HL-60/S4 (cell line): ENCODE data around the gene MIER3.

Experiments used
- in situ Hi-C: fragments of 300-500 bp; cut with MboI; formaldehyde crosslinking; loops from 2 replicates; pipeline ENCODE4 v1.14.3; 2022; ENCODE audit warnings: low sequenced_read_pairs

Gene MIER3

DNA sequence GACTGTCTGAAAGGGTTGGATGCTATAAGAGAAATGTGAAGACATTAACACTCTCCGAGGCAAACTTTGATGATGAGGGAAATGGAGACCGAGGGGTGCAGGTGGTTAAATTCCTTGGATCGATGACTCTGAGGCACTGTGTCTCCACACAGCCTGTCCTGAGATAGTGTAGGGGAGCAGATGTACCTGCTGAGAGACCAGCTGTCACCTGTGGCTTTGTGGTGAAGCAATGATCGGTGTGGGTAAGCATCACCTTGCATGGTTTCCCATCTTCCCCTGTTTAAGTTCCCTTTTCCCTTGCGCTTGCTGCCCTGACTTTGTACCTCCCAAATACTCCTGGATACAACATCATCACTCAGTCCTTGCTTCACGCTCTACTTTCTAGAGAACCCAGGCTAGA lies 9.8 kb upstream of the MIER3 start:
- in situ Hi-C loops, result no loop called here

DNA sequence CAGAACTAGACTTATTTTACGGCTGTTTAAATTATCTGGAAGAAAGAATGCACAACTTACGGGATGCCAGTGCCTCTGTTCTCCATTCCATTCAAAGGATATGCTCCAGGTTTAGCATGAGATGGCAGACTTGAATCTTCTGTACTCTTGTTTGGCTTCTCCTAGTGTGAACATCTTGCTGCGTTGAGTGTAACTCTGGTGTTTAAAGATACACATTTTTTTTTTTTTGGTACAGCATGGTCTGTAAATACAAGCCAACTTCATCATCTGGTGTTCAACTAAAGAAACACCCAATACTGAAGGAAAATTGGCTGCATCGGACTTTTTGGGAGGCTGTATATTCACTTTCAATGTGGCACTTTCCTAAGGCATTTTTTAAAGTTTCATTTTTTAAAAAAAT lies 7.4 kb upstream of the MIER3 start:
- in situ Hi-C loops, result no loop called here

DNA sequence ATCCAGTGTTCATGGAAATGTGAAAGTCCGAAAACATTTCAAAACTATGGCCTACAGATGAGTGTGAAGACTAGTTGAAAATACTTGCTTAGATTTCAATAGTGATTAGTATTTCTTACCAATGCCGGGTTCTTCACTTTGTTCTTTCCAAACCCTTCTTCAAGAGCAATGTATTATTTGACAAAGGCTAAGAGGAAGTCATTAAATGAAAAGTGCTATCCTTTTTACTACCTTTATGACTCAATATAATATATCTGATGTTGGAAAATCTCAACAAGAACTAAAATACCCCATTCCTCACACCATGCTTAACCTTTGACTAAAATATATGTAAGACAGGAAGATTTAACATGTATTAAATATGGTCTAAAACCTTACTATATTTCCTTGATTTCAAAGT lies 6.7 kb upstream of the MIER3 start:
- in situ Hi-C loops, result no loop called here

DNA sequence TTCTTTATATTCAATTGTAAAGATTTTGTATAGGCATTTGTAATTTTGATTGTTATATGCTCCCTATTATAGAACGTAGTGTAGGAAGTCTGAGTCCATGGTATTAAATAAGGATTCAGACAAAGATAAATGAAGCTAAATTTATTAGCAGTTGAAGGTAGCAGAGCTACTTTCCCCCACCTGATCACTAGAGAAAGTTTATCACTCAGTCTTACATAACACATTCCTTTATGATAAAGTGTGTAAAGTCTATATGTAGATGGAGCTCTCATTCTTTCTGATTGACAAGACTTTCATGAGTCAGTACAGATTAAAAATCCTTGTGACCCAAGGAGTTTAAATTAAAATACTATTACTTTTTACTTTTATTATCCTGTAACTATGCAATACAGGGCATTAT lies 2.3 kb upstream of the MIER3 start:
- in situ Hi-C loops, result no loop called here

DNA sequence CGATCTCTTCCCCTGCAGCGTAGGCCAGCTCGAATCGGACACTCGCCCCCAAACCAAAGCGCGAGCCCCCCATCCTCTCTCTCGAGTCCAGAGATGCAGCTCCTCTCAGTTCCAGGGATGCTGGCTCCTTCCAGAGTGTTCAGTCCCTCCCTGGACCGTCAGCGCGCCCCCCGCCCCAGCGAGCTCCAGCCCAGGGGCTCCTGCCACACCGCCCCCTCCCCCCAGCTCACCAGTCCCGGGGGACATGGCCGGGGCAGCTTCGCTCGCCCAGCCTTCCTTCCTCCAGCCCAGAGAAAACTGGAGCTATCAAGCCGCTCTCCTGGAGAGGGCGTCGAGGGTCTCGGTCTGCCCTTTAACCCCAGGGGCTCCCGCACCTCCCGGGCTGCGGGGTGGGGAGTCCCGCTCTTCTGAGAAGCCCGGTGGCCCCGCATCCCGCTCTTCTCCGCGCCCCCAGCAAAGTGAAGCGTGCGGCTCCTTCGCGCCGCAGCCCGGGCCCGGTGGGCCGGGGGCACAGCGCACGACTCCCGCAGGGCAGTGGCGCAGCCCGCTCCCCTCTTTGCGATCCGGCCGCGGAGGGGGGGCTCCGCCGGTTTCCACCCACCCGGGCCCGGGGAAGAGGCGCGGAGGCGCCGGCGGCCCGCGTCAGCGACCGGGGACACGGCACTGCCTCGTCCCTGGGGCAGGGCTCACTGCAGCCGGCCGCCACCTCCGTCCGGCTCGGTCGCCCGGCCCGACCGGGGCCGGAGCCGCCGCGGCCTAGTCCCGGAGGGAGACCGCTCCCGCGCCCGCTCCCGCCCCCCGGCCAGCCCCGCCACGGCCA lies 587 bp downstream of the MIER3 start:
- in situ Hi-C loops, result no loop called here

DNA sequence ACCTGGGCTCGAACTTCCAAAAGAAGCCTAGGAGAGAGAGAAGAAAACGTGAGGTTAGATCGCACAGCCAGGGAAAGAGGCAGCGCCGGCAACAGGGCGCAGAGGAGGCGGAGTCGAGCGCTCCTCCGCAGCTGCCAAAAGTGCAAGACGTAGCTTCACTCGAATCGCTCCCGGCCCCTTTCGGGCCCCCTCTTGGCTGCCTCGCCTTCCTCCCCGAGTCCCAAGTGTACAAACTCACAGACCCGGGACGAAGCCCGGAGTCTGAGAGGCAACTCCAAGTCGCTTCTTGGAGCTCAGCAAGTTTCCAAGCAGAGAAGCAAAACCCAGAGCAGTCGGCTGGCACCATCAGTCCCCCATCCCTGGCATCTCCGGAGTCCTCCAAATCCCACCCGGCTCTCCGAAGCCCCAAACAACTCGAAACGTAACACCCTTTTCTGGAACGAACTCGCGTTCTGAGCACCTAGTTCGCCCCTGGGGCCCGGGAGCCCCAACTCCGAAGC lies 1.2 kb downstream of the MIER3 start:
- in situ Hi-C loops, result no loop called here

DNA sequence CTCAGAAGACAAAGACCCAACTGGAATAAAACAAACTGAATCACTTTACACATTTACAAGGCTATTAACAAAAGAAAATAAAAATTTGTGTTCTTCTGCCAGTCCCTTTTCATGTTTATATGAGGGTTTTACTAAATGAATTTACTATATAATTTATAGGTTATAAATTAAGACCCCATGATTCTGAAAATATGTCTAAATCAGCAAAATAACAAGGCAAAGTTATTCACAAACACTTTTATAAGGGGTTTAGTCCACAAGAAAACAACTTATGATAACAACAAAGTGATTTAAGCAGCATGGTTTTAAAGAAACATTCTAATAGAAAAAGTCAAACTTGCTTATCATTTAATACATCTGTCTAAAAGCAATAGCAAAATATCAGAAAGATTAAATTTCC lies 4.9 kb downstream of the MIER3 start:
- in situ Hi-C loops, result no loop called here

DNA sequence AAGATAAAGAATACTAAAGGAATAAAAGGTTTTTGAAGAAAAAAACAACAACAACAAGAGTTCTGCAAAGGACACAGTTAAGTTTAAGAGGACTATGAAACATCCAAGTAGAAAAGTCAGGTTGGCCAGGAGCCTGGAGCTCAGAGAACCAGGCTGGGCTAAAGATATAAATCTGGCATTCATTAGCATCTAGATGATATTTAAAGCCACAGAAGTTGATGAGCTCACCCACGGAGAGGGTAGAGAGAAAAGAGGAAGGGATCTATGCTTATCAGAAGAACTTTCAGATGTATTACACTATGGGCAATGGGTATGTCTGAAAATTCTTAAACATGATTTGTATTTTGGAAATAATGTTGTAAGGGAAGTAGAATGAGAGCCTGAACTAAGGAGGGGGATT lies 9.9 kb downstream of the MIER3 start:
- in situ Hi-C loops, result no loop called here

DNA sequence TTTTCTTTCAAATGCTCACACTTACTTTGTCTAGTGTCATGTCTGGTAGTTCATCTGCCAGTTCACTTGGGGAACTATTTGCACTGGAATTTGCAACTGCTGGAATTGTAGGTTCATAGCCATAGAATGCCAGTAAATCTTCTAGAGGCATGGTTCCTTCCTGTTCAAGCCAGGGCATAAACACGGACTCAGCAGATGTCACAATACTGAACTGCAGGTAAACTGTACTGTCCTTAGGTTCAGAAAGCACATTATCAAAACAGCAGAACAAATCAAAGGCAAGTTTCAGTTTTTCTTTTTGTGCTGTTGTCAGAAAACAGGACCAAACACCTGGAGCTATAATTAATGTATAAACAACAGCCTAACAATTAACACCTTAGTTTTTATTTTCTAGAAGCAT lies 13.1 kb downstream of the MIER3 start:
- in situ Hi-C loops, result no loop called here

DNA sequence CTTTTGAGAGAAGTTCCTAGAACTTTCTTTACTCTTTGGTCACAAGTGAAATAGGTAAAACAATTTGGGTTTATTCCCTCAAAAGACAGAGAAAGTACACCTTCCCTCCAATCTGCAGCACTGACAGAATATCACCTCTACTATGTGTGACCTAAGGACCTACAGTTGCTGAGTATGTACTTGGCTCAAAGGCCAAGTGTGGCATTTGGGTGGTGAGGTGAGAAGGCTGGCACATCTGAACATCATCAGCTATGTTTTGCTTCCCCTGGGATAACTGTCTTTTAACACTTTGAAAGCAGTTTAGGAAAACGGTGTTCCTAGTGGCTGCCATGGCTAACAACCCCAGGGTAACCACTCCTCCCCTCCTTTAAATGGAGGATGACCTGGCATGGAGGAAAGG lies 17.6 kb downstream of the MIER3 start:
- in situ Hi-C loops, result no loop called here

DNA sequence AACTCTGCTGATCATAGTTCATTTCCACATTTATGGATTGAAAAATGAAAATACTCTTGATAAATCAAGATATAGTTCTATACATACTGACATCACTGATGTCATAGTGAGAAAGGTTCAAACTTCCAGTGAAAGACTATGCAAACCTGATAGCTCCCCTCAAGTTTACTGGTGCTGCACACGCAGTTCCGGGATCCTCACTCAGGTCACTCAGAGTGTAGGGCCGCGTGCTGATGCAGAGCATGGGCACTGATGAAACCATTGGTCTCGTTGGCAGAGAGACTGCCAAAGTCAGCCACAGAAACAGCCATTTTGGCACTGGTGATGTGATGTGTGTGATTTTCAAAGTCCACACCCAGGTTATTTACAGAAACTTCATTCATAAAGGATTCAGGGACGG lies 29.0 kb downstream of the MIER3 start:
- in situ Hi-C loops, result no loop called here

DNA sequence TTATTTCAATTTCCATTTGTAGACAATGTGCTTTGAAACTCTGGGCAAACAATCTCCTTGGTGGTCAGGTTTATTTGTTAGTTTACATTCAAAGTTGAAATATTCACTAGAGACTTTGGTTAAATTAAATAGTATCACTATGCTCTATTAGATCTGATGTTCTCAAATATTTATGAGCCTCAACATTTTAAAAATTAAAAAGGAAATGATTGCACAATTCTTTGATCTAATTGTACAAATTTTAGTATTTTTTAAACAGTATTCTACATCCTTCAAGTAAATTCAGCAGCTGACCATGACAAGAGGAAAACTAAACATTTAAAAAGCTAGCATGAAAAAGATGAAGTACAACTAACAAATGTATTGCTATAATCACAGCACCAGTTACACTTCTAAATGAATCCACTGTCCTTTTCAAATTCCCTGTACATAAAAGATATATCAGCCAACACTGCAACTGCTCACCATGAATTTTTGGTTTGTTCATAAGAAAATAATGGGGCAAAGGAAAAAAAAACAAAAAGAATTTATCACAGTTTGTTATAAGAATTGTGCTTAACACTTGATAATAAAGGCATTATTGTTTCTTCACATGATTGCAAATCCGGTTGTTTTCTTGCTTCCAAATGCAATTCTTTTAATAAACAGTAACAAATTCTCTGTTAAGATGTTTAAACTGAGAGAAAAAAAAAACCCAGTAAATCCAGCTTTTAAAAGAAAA lies 31.8 kb downstream of the MIER3 start:
- in situ Hi-C loops, result no loop called here

DNA sequence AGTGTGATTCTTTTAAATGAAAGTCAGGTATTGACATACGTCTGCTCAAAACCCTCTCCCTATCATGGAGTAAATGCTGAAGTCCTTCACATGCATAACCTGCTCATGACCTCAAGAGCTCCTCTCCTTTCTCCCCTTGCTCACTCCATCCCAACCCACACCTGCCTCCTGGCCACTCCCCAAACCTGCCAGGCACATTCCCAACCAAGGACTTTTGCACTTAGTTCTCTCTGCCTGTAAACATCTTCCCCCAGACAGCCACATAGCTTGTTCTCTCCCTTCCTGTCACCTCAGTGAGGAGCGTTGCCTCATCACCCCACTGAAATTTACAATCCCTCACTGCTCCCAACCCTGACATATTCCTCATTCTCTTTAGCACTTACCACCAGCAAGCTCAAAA lies 33.9 kb downstream of the MIER3 start:
- in situ Hi-C loops, result no loop called here

DNA sequence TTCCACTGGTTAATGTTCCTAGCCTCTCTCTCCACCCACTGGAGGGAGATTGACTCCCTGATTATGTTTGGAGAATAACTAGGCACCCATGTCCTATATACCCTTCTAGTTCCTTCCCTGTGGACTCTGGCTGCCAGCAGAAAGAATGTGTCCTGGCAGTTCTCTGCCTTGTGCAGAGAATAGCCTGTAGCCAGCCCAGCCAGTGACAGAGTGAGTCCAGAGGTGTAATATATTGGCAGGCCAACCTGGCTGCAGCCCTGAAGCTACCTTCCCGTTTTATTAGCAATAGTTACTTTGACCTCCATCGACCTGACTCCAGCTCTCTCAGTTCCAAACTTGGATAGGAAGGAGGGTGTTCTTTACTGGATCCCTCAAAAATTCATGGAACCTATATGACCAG lies 34.4 kb downstream of the MIER3 start:
- in situ Hi-C loops, result no loop called here

DNA sequence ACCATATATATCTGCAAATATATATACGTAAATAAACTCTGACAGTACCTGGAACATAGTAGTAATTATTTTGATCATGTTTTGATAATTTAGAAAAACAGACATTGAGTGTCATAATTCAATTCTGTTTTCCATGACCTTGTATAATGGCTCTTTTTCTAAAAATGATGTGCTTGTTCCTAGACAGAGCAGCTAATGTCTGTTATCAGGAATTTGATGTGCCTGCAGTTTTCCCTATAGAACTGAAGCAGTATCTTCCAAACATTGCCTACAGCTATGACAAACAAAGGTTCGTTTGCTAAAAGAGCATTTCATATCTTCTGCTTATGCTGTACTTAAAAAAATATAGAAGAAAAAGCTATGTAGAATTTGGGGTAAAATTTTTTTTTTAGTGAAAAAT lies 37.2 kb downstream of the MIER3 start:
- in situ Hi-C loops, result no loop called here

DNA sequence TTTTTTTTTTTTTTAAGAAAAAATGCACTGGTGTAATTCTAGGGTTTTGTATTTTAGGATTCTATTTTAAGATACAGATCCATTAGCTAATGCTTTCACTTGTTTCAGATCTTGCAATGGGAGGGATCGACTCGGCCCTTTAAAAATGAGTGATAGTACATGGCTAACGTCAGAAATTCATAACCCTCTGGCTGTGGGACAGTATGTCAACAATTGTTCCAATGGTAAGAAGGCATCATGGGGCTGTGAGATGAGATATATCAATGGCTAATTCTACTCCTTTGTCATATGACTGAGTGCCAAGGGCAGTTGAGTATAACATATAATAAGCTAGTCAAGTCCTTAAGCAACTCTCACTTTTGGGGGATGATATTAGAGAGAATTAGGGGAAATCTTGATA lies 38.2 kb downstream of the MIER3 start:
- in situ Hi-C loops, result no loop called here

DNA sequence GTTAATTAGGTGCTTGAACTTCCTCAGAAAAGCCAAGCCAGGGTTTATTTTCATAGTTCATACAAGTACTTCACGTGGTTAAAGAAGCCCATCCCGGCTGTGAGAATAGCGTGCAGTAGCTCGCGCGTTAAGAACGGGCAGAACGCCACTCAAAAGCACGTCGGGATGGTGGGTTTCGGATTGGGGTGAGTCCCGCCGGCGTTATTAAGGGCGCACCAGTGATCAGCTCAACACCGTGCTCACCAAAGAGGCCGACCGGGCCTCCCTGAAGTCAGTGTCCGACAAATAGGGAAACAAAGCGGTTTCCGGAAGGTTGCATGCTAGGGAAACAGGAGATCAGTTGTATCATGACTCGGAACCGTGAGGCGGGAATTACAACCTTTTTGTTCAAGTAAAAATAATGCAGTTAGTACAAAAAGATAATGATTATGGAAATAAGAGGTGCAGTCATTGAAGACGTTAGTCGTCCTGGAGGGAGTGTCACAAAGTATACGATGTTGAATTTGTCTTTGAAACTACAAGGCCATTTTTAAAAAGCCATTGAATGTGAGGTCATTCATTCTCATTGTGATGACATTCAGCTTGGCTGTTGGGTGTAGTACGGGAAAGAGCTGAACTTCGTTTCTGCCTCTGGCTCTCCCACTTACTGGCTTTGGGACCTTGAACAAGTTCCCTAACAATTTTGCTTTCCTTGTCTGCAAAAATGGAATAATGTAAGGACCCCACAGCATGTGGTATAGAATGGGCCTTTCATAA lies 41.5 kb downstream of the MIER3 start:
- in situ Hi-C loops, result no loop called here

DNA sequence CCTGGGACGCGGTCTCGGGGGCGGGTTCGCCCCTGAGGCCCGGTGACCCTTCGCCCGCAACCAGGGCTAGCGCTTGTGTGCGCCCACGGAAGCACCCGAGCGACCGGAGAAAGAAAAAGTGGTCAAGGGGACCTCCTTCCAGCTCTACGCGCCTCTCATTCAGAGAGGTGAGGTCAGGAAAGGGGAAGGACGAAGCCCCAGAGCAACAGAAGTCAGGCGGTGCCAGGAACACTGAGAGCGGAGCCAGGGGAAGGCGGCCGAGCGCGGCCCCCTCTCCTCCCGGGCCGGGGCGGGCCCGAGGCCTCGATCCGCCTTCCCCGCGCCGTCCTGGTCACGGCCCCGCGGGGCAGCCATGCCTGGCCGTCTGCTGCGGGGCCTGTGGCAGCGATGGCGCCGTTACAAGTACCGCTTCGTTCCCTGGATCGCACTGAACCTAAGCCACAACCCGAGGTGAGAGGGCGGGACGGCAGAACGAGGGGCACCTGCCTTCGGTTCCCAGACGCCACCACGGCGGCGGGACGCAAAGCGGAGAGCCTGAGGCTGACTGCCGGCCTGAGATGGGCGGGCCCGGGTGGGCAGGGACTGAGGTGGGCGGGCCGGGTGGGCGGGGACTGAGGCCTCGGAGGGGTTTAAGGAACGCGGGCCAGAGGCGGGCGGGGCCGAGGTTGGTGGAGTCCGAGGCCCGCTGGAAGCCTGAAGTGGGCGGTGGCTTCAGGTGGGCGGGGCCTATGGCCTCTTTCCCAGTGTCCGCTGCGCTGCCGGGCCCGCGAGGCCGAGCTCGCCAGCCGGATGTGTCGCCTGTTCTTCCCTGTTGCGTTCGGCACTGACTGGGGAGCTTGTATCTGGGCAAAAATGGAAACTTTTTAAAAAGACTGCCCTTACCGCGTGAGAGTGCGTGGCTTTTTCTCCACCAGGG lies 42.4 kb downstream of the MIER3 start, which contains the start of gene SETD9:
SETD9 (plus strand) TSS at position 303 of the 916 bp plus-strand sequence; CDS start at position 353, 50 bp downstream.
- in situ Hi-C loops, result no loop called here

DNA sequence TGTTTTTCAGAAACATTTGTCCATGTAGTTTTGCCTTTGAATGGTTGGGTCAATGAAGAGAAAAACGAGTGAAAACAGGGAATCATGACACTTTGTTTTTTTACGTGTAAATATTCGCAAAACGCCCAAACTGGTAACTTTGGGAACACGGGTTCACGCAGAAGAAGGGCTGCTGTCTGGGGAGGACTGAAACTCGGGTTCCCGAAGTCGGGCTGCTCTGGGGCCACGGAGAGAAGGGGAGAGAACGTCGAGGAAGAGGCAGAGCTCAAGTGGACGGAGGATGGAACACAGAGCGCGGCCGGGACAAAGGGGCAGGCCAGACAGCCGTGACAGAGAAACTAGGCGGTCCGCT lies 43.0 kb downstream of the MIER3 start:
- in situ Hi-C loops, result no loop called here

DNA sequence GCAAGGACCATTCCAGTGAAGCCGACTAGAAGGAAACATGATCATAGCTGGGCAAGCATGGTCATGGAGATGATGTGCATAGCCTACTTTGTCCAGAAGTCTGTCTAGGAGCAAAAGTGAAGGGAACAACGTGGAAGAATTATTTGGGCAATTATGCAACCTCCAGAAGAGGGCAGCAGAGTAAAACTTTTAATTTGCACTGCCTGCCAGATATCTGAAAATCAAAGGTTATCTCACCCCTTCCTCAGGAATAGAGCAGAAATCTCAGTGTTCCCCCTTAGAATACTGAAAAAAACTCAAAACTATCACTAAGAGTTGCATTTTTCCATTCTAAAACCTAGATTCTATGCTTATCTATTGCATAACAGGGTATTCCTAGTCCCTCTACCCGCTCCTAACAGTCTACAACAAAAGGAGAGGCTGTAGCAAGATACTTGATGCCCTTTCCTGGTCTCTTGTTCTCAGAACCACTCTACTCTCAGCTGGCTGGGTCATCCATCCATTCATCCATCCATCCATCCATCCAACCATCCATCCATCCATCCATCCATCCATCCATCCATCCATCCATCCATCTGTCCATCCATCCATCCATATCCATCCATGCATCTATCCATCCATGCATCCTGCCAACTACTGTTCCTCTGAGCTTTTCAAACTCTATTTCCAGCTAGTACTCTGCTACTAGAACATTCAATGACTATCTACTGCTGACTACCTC lies 50.9 kb downstream of the MIER3 start:
- in situ Hi-C loops, result no loop called here
